Measurements from ENCODE around the gene SLAMF1.
"Not testable (repeated sequence)": the region's sequence is repeated elsewhere in the genome, so short reads cannot be mapped to it uniquely, and the experiment has no call there.

The SLAMF1 gene

GRCh38 chr1:160629286-160630210 lies 17.3 kb downstream of the SLAMF1 start:
- Histone ChIP-seq H3K27ac (no peak overlapping the region), H3K27me3 (replicated peaks) (no peaks in the 10 kb centered on the region), H3K36me3 (replicated peaks) (no peaks in the 10 kb centered on the region), H3K4me3 (ENCODE audit: low read depth, low read length) (no peak overlapping the region)
- no peak for DNase-seq
- TF ChIP-seq CTCF (IDR thresholded peaks at IDR 0.05; ENCODE audit: low read depth, low read length, missing control alignments), result no peak
- in situ Hi-C loops (cut with HindIII; ENCODE audit: low pct_ligation_motif_present, low sequenced_read_pairs), result no loop called here

DNA sequence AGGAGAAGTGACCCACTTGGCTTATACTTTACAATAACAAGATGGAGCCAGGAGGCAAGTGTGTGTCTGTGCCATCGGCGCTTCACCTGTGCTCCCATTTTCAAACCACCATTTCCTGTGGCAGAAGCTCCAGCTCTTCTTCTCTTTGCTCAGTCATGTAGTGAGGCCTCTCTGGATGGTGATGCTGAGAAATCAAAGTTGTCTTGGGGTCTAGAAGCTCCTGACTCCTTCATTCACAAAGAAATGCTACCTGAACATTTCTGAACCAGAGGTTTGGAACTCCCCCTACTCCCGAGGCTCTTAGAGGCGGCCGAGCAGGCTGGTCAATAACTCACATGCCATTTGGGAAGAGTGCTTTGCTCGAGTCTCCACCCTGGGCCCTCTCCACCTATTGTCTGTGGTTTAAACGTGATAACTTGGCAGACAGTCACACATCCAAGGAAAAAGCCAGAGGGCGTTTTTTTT lies 18.0 kb downstream of the SLAMF1 start:
- no peak for DNase-seq
- Histone ChIP-seq H3K4me3 (ENCODE audit: low read depth, low read length) (no peak overlapping the region), H3K27ac (no peak overlapping the region), H3K36me3 (replicated peaks) (no peaks in the 10 kb centered on the region), H3K27me3 (replicated peaks) (no peaks in the 10 kb centered on the region)
- in situ Hi-C loops (cut with HindIII; ENCODE audit: low pct_ligation_motif_present, low sequenced_read_pairs), result no loop called here
- no peak for TF ChIP-seq CTCF (IDR thresholded peaks at IDR 0.05; ENCODE audit: low read depth, low read length, missing control alignments)

DNA sequence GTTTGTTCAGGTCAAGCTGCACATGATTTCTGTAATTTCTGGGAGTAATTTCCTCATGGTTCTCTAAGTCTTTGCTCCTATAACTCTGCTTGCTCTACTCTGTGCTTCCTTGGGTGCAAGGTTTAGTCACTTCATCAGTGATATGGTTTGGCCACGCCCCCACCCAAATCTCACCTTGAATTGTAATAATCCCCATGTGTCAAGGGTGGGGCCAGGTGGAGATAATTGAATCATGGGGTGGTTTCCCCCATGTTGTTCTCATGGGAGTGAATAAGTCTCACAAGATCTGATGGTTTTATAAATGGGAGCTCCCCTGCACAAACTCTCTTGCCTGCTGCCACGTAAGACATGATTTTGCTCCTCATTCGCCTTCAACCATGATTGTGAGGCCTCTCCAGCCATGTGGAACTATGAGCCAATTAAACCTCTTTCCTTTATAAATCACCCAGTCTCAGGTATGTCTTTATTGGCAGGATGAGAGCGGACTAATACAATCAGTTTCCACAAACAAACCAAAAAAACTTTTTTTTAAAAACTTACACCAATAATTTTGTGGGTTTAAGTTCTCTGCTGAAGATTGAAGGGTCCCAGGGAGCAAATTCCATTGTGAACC lies 19.1 kb downstream of the SLAMF1 start:
- DNase-seq; H3K4me3 ChIP-seq (ENCODE audit: low read depth, low read length); H3K27ac ChIP-seq; H3K27me3 ChIP-seq (replicated peaks); H3K36me3 ChIP-seq (replicated peaks); in situ Hi-C loops (cut with HindIII; ENCODE audit: low pct_ligation_motif_present, low sequenced_read_pairs): not testable (repeated sequence)

DNA sequence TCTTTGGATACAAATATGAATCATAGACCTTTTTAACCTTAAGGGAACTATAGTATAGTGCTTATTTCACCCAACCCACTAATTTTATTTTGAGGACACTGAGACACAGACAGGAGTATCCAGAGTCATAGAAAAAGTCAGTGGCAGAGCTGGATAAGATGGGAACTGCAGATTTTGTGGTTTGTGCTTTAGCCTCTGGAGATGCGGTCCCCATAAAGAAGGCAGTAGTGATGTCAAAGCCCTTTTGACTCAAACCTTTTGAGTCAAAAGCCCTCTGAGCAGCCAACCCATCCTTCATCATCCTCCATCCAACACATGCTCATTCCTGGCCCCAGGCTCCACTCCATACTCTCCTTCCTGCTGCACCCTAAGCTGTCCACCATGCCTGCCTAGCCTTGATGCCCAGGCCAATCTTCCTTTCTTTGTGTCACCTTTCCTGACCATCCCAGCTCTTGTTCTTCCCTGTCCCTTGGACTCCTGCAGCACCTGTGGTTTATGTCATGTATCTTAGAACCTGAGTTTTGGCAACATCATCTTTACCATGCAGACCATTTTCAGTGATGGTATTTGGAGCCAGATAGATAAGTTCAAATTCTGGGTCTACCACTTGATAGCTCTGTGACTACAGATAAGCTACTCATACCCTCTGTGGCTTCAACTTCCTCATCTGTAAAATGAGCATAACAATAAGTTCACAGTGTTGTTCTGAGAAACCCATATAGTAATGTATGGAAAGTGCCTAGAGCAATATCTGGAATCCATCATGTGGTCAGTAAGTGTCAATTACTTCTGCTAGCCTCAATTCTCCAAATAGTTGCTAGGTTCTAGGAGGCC lies 20.1 kb downstream of the SLAMF1 start:
- in situ Hi-C loops (cut with HindIII; ENCODE audit: low pct_ligation_motif_present, low sequenced_read_pairs), result no loop called here
- H3K36me3 ChIP-seq (replicated peaks), result no peaks in the 10 kb centered on the region
- no peak for DNase-seq
- no peak overlapping the region for H3K27ac ChIP-seq
- no peaks in the 10 kb centered on the region for H3K27me3 ChIP-seq (replicated peaks)
- no peak for TF ChIP-seq CTCF (IDR thresholded peaks at IDR 0.05; ENCODE audit: low read depth, low read length, missing control alignments)
- H3K4me3 ChIP-seq (ENCODE audit: low read depth, low read length), result no peak overlapping the region

GRCh38 chr1:160625725-160626498 lies 20.9 kb downstream of the SLAMF1 start:
- in situ Hi-C loops (cut with HindIII; ENCODE audit: low pct_ligation_motif_present, low sequenced_read_pairs), result no loop called here
- DNase-seq, result no peak
- no peaks in the 10 kb centered on the region for H3K36me3 ChIP-seq (replicated peaks)
- H3K4me3 ChIP-seq (ENCODE audit: low read depth, low read length), result no peak overlapping the region
- no peaks in the 10 kb centered on the region for H3K27me3 ChIP-seq (replicated peaks)
- TF ChIP-seq CTCF (IDR thresholded peaks at IDR 0.05; ENCODE audit: low read depth, low read length, missing control alignments), result no peak
- H3K27ac ChIP-seq, result no peak overlapping the region

Data from brain microvascular endothelial cell (primary cell).